ENCODE results near the gene VAMP8. TPM values are rescaled to one million over a fixed set of nuclear protein-coding genes. Genes with fewer than 3 reads are reported as not detected.

Gene VAMP8
- total RNA-seq, result 105 TPM
- 100 to 1,000 TPM; 393 to 484 (median 437) TPM for polyA plus RNA-seq

DNA sequence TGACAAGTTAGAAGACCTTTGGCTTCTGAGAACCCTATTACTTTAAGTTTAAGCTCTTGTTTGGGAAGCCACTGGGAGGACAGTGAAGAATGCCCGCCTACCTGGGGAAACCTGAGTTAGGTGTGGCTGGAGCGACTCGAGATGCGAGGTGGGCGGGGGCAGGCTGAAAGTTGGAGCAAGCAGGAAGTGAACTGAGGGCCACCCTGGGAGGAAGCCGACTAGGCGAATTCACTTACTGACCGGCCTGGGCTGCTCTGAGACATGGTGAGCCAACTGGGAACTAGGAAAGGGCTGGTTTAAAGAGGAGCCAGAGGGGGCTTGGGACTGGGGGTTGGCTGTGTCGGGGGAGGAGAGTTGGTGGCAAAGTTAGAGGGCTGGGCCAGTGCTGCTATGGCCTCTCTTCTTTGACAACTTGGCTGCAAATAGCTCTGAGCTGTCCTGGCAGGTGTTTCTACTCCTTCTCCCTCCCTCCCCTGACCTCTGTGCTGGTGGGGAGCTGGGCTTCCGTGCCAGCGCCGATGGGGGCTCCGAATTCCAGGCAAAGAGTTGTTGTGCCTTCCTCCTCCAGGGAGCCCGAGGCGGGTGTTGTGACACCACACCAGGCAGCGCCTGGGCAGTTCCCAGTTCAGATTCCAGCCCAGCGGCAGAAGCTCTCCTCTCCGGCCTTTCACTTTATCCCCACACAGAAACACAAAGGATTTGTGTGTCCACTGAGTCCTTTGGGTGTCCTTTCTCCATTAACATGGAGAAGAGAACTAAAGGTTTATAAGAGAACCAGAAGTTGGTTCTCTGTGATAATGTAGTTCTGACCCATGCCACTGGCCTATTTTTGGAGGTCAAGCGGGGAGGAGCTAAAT is at the start of gene VAMP8:
VAMP8 (plus strand) TSS at position 201 of the 857 bp plus-strand sequence; CDS start at position 262, 61 bp downstream.
- peak within 1 kb of the TSS; percentile 90 to 99 (median 92) for H3K27ac Mint-ChIP-seq
- ATAC-seq (ENCODE audit: low read depth in 2 of 2), result peak; percentile 75 to 80
- H3K36me3 ChIP-seq (ENCODE audit: control insufficient read depth, insufficient read depth, low read length), result peaks cover 12% of the 10 kb centered on the region
- H3K4me3 Mint-ChIP-seq, result peak within 1 kb of the TSS; percentile 95 to 98 (median 96)
- H3K9me3 ChIP-seq (ENCODE audit: control insufficient read depth in 2 of 2, low read length in 2 of 2), result no peaks in the 10 kb centered on the region
- peaks cover 16% of the 10 kb centered on the region for H3K36me3 Mint-ChIP-seq
- H3K4me3 ChIP-seq (ENCODE audit: low read depth, low read length), result peak within 1 kb of the TSS; percentile 86
- H3K27me3 ChIP-seq (ENCODE audit: control insufficient read depth, insufficient read depth, low read length), result no peaks in the 10 kb centered on the region
- H3K27ac ChIP-seq (ENCODE audit: insufficient read depth, low read length, poor library complexity, severe bottlenecking), result peak within 1 kb of the TSS; percentile 70
- no peaks in the 10 kb centered on the region for H3K27me3 Mint-ChIP-seq
- peaks cover 0 to 48% (median 32%) of the 10 kb centered on the region in 4 donors for H3K4me1 Mint-ChIP-seq
- peaks cover 25% of the 10 kb centered on the region for H3K4me1 ChIP-seq (ENCODE audit: control insufficient read depth, insufficient read depth, low read length, poor library complexity, severe bottlenecking)
- DNase-seq, result peak; percentile 54 to 77 (median 61)
- no peaks in the 10 kb centered on the region for H3K9me3 Mint-ChIP-seq

DNA sequence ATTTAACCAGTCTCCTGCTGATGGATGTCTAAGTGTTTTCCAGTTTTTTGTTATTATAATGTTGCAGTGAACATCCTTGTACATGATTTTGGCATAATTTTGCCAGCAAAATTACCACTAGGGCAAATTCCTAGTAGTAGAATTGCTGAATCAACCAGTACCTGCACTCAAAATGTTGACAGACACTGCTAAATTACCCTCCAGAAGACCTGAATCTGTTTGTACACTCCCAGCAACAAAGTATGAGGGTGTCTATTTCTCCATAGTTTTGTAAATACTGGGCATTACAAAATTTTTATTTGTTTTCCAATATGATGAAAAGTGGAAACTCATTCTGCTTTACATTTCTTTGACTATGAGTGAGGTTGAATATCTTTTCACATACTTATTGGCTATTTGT is 49.6 kb upstream of the VAMP8 start:
- H3K4me3 ChIP-seq (ENCODE audit: low read depth, low read length), result no peak overlapping the region
- no peaks in the 10 kb centered on the region for H3K36me3 ChIP-seq (ENCODE audit: control insufficient read depth, insufficient read depth, low read length)
- Mint-ChIP-seq H3K9me3 (no peaks in the 10 kb centered on the region), H3K36me3 (no peaks in the 10 kb centered on the region), H3K4me3 (no peak overlapping the region), H3K27me3 (peaks cover 45% of the 10 kb centered on the region), H3K4me1 (peaks cover 0 to 4% (median 0%) of the 10 kb centered on the region in 4 donors), H3K27ac (no peak overlapping the region)
- H3K9me3 ChIP-seq (ENCODE audit: control insufficient read depth in 2 of 2, low read length in 2 of 2), result no peaks in the 10 kb centered on the region
- peaks cover 13% of the 10 kb centered on the region for H3K27me3 ChIP-seq (ENCODE audit: control insufficient read depth, insufficient read depth, low read length)
- no peaks in the 10 kb centered on the region for H3K4me1 ChIP-seq (ENCODE audit: control insufficient read depth, insufficient read depth, low read length, poor library complexity, severe bottlenecking)
- H3K27ac ChIP-seq (ENCODE audit: insufficient read depth, low read length, poor library complexity, severe bottlenecking), result no peak overlapping the region
- ATAC-seq (ENCODE audit: low read depth in 2 of 2) (no peak), DNase-seq (no peak)

DNA sequence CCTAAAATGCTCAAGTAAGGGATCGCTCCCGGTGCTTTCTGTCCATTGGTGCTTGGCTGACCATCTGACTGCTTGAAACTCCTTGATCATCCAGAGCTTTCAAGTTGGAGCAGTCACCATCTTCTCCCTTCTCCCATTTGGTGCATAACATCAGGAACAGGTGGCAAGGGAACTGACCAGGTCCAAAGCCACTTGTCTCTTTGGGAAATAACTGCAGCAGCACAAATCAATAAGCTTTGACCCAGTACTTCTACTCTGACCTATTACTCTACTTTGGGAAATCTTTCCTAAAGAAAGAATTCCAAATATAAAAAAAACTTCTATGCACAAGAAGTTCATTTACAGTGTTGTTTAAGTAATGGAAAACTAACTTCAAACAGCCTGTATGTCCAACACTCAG is 49.0 kb upstream of the VAMP8 start:
- no peak overlapping the region for H3K4me3 Mint-ChIP-seq
- no peaks in the 10 kb centered on the region for H3K4me1 ChIP-seq (ENCODE audit: control insufficient read depth, insufficient read depth, low read length, poor library complexity, severe bottlenecking)
- H3K4me1 Mint-ChIP-seq, result peaks cover 0 to 4% (median 0%) of the 10 kb centered on the region in 4 donors
- no peaks in the 10 kb centered on the region for H3K9me3 Mint-ChIP-seq
- H3K36me3 ChIP-seq (ENCODE audit: control insufficient read depth, insufficient read depth, low read length), result no peaks in the 10 kb centered on the region
- H3K27me3 Mint-ChIP-seq, result peaks cover 45% of the 10 kb centered on the region
- no peak for DNase-seq
- no peak overlapping the region for H3K27ac ChIP-seq (ENCODE audit: insufficient read depth, low read length, poor library complexity, severe bottlenecking)
- H3K27ac Mint-ChIP-seq, result no peak overlapping the region
- no peak overlapping the region for H3K4me3 ChIP-seq (ENCODE audit: low read depth, low read length)
- ATAC-seq (ENCODE audit: low read depth in 2 of 2), result no peak
- H3K9me3 ChIP-seq (ENCODE audit: control insufficient read depth in 2 of 2, low read length in 2 of 2), result no peaks in the 10 kb centered on the region
- H3K36me3 Mint-ChIP-seq, result no peaks in the 10 kb centered on the region
- peaks cover 13% of the 10 kb centered on the region for H3K27me3 ChIP-seq (ENCODE audit: control insufficient read depth, insufficient read depth, low read length)

DNA sequence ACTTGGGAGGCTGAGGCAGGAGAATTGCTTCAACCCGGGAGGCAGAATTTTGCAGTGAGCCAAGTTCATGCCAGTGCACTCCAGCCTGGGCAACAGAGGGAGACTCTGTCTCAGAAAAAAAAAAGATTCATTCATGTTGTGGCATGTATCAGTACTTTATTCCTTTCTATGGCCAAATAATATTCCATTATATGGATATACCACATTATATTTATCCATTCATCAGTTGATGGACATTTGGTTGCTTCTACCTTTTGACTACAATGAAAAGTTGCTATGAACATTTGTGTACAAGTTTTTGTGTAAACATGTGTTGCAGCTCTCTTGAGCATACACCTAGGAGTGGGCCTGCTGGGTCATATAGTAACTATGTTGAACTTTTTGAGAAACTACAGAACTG is 47.6 kb upstream of the VAMP8 start:
- Histone ChIP-seq H3K27me3 (ENCODE audit: control insufficient read depth, insufficient read depth, low read length) (peaks cover 13% of the 10 kb centered on the region), H3K4me3 (ENCODE audit: low read depth, low read length) (no peak overlapping the region), H3K4me1 (ENCODE audit: control insufficient read depth, insufficient read depth, low read length, poor library complexity, severe bottlenecking) (no peaks in the 10 kb centered on the region), H3K27ac (ENCODE audit: insufficient read depth, low read length, poor library complexity, severe bottlenecking) (no peak overlapping the region), H3K9me3 (ENCODE audit: control insufficient read depth in 2 of 2, low read length in 2 of 2) (no peaks in the 10 kb centered on the region), H3K36me3 (ENCODE audit: control insufficient read depth, insufficient read depth, low read length) (no peaks in the 10 kb centered on the region)
- Mint-ChIP-seq H3K4me1 (no peaks in the 10 kb centered on the region), H3K27me3 (peaks cover 32% of the 10 kb centered on the region), H3K4me3 (no peak overlapping the region), H3K36me3 (no peaks in the 10 kb centered on the region), H3K9me3 (no peaks in the 10 kb centered on the region), H3K27ac (no peak overlapping the region)
- ATAC-seq (ENCODE audit: low read depth in 2 of 2) (no peak), DNase-seq (no peak)

- H3K4me1 ChIP-seq (ENCODE audit: control insufficient read depth, insufficient read depth, low read length, poor library complexity, severe bottlenecking), result no peaks in the 10 kb centered on the region
- no peak for DNase-seq
- peaks cover 13% of the 10 kb centered on the region for H3K27me3 ChIP-seq (ENCODE audit: control insufficient read depth, insufficient read depth, low read length)
- Mint-ChIP-seq H3K4me3 (no peak overlapping the region), H3K36me3 (no peaks in the 10 kb centered on the region), H3K9me3 (no peaks in the 10 kb centered on the region), H3K27me3 (peaks cover 24% of the 10 kb centered on the region), H3K27ac (no peak overlapping the region), H3K4me1 (peaks cover 0 to 2% (median 0%) of the 10 kb centered on the region in 4 donors)
- H3K9me3 ChIP-seq (ENCODE audit: control insufficient read depth in 2 of 2, low read length in 2 of 2), result no peaks in the 10 kb centered on the region
- H3K27ac ChIP-seq (ENCODE audit: insufficient read depth, low read length, poor library complexity, severe bottlenecking), result no peak overlapping the region
- no peak for ATAC-seq (ENCODE audit: low read depth in 2 of 2)
- no peak overlapping the region for H3K4me3 ChIP-seq (ENCODE audit: low read depth, low read length)
- H3K36me3 ChIP-seq (ENCODE audit: control insufficient read depth, insufficient read depth, low read length), result no peaks in the 10 kb centered on the region
Observed at GRCh38 chr2:85531589-85531988, 45.8 kb upstream of the VAMP8 start.

GRCh38 chr2:85534099-85534498 is 43.3 kb upstream of the VAMP8 start:
- H3K4me3 ChIP-seq (ENCODE audit: low read depth, low read length), result no peak overlapping the region
- peaks cover 13% of the 10 kb centered on the region for H3K27me3 Mint-ChIP-seq
- H3K27ac Mint-ChIP-seq, result no peak overlapping the region
- H3K4me1 ChIP-seq (ENCODE audit: control insufficient read depth, insufficient read depth, low read length, poor library complexity, severe bottlenecking), result peaks cover 9% of the 10 kb centered on the region
- ATAC-seq (ENCODE audit: low read depth in 2 of 2) (no peak), DNase-seq (no peak)
- H3K9me3 Mint-ChIP-seq, result no peaks in the 10 kb centered on the region
- H3K36me3 Mint-ChIP-seq, result no peaks in the 10 kb centered on the region
- H3K27ac ChIP-seq (ENCODE audit: insufficient read depth, low read length, poor library complexity, severe bottlenecking), result no peak overlapping the region
- H3K4me3 Mint-ChIP-seq, result no peak overlapping the region
- no peaks in the 10 kb centered on the region for H3K36me3 ChIP-seq (ENCODE audit: control insufficient read depth, insufficient read depth, low read length)
- no peaks in the 10 kb centered on the region for H3K9me3 ChIP-seq (ENCODE audit: control insufficient read depth in 2 of 2, low read length in 2 of 2)
- no peaks in the 10 kb centered on the region for H3K27me3 ChIP-seq (ENCODE audit: control insufficient read depth, insufficient read depth, low read length)
- H3K4me1 Mint-ChIP-seq, result peaks cover 8 to 14% (median 12%) of the 10 kb centered on the region in 4 donors

DNA sequence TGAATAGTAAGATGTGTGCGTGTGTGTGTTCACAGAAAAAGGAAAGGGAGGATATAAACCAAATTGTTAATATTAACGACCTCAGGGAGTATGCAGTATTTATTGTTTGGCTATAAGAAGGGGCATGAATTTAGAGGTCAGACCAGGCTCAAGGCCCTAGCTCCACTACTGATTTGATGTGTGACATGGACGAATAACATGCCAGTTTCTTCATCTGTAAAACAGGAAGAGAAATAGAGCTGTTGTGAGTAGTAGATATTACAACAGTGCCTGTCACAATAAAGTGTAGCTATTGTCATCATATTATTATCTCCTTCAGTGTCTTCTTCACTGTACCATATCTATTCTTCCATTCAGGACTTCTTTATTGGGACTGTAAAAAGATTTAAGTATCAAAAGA is 42.5 kb upstream of the VAMP8 start:
- peak overlapping the region in 2 of 4 donors; percentile 42 to 48 for H3K4me3 Mint-ChIP-seq
- Histone ChIP-seq H3K9me3 (ENCODE audit: control insufficient read depth in 2 of 2, low read length in 2 of 2) (no peaks in the 10 kb centered on the region), H3K36me3 (ENCODE audit: control insufficient read depth, insufficient read depth, low read length) (no peaks in the 10 kb centered on the region), H3K4me3 (ENCODE audit: low read depth, low read length) (no peak overlapping the region), H3K27me3 (ENCODE audit: control insufficient read depth, insufficient read depth, low read length) (no peaks in the 10 kb centered on the region), H3K27ac (ENCODE audit: insufficient read depth, low read length, poor library complexity, severe bottlenecking) (no peak overlapping the region), H3K4me1 (ENCODE audit: control insufficient read depth, insufficient read depth, low read length, poor library complexity, severe bottlenecking) (peaks cover 12% of the 10 kb centered on the region)
- no peak for ATAC-seq (ENCODE audit: low read depth in 2 of 2)
- H3K27ac Mint-ChIP-seq, result peak overlapping the region in 2 of 3 donors; percentile 6 to 12
- peaks cover 8 to 16% (median 12%) of the 10 kb centered on the region in 4 donors for H3K4me1 Mint-ChIP-seq
- peaks cover 6% of the 10 kb centered on the region for H3K27me3 Mint-ChIP-seq
- H3K9me3 Mint-ChIP-seq, result no peaks in the 10 kb centered on the region
- DNase-seq, result no peak
- H3K36me3 Mint-ChIP-seq, result no peaks in the 10 kb centered on the region

GRCh38 chr2:85536479-85536878 is 40.9 kb upstream of the VAMP8 start:
- Mint-ChIP-seq H3K27ac (peak overlapping the region in 1 of 3 donors; percentile 40), H3K4me3 (peak overlapping the region in 2 of 4 donors; percentile 96 to 98), H3K9me3 (no peaks in the 10 kb centered on the region), H3K27me3 (peaks cover 6% of the 10 kb centered on the region), H3K36me3 (peaks cover 3% of the 10 kb centered on the region), H3K4me1 (peaks cover 19 to 32% (median 26%) of the 10 kb centered on the region in 4 donors)
- H3K4me1 ChIP-seq (ENCODE audit: control insufficient read depth, insufficient read depth, low read length, poor library complexity, severe bottlenecking), result peaks cover 28% of the 10 kb centered on the region
- H3K27ac ChIP-seq (ENCODE audit: insufficient read depth, low read length, poor library complexity, severe bottlenecking), result no peak overlapping the region
- ATAC-seq (ENCODE audit: low read depth in 2 of 2) (no peak), DNase-seq (no peak)
- peaks cover 6% of the 10 kb centered on the region for H3K36me3 ChIP-seq (ENCODE audit: control insufficient read depth, insufficient read depth, low read length)
- no peaks in the 10 kb centered on the region for H3K27me3 ChIP-seq (ENCODE audit: control insufficient read depth, insufficient read depth, low read length)
- no peaks in the 10 kb centered on the region for H3K9me3 ChIP-seq (ENCODE audit: control insufficient read depth in 2 of 2, low read length in 2 of 2)
- H3K4me3 ChIP-seq (ENCODE audit: low read depth, low read length), result no peak overlapping the region
